Measurements from ENCODE around the gene RNF168.
"Not testable (repeated sequence)": the region's sequence is repeated elsewhere in the genome, so short reads cannot be mapped to it uniquely, and the experiment has no call there.

Gene RNF168

DNA sequence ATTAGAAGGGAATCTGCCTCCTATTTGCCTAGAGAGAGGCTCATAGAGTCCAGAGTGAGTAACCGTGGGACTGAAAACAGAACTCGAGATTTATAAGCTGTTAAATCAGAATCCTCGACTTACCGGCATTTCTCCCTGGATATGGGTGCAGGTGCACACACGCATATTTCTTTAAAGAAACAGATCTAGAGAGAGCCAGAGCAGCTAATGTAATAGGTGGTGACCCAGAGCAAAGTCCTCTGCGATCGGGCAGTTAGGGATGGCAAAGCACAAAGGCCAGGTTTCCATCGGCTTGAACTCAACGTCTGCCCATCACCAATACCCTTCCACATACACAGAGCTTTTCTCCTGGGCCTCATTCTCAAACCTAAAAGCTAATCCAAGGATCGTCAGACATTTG lies 13.8 kb downstream of the RNF168 start:
- DNase-seq (ENCODE audit: extremely low read depth, low read depth) = no peak

DNA sequence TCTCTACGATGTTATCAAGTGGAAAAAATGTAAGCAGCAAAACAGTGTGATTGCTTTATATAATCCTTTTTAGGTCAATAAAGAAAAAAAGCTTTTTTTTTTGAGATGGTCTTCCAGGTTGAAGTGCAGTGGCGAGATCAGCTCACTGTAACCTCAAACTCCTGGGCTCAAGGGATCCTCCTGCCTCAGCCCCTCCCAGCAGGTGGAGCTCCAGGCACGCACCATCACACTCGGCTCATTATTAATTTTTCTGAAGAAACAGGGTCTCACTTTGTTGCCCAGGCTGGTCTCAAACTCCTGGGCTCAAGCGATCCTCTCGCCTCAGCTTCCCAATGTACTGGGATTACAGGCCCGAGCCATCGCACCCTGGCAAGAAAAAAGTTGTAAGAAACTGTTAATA lies 17.3 kb downstream of the RNF168 start:
- TF ChIP-seq, protein P1, sequence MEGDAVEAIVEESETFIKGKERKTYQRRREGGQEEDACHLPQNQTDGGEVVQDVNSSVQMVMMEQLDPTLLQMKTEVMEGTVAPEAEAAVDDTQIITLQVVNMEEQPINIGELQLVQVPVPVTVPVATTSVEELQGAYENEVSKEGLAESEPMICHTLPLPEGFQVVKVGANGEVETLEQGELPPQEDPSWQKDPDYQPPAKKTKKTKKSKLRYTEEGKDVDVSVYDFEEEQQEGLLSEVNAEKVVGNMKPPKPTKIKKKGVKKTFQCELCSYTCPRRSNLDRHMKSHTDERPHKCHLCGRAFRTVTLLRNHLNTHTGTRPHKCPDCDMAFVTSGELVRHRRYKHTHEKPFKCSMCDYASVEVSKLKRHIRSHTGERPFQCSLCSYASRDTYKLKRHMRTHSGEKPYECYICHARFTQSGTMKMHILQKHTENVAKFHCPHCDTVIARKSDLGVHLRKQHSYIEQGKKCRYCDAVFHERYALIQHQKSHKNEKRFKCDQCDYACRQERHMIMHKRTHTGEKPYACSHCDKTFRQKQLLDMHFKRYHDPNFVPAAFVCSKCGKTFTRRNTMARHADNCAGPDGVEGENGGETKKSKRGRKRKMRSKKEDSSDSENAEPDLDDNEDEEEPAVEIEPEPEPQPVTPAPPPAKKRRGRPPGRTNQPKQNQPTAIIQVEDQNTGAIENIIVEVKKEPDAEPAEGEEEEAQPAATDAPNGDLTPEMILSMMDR (IDR thresholded peaks at IDR 0.05; ENCODE audit: low read depth, low read length) = peak; percentile 19
- DNase-seq (ENCODE audit: extremely low read depth, low read depth) = no peak

More for the DNA sequence above, 13.8 kb downstream of the RNF168 start:
- TF ChIP-seq, protein P1 (IDR thresholded peaks at IDR 0.05; ENCODE audit: low read depth, low read length) = no peak

DNA sequence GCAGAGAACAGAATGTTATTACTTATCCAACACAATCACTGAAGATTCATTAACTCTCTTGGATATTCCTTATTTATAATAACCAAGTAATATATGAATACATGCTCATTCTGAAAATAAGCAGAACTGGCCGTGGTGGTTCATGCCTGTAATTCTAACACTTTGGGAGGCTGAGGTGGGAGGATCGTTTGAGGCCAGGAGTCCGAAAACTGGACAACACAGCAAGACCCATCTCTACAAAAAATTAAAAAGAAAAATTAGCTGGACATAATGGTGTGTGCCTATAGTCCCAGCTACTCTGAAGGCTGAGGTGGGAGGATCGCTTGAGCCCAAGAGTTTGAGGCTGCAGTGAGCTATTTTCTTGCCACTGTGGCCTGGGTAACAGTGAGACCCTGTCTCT lies 25.9 kb downstream of the RNF168 start:
- DNase-seq (ENCODE audit: extremely low read depth, low read depth) = no peak
- TF ChIP-seq, protein P1 (IDR thresholded peaks at IDR 0.05; ENCODE audit: low read depth, low read length) = no peak

DNA sequence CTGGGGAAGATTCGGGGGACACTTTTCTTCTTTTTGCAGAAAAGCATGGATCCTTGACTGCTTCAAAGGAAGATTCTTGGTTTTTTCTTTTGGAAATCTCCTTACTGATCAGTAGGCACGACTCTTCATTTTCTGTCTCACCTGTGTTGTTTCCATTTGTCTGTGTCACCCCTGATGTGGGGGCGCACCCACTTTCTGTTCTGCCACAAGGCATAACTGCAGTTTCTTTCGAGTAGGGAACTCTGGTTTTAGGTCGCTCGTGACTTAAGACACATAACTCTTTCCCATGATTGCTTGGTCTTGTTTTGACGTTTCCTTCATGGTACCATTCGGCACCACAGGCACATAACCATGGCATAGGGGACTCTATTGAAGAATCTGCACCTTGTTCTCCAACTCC lies 31.3 kb downstream of the RNF168 start:
- TF ChIP-seq, protein P1 (IDR thresholded peaks at IDR 0.05; ENCODE audit: low read depth, low read length) = no peak

DNA sequence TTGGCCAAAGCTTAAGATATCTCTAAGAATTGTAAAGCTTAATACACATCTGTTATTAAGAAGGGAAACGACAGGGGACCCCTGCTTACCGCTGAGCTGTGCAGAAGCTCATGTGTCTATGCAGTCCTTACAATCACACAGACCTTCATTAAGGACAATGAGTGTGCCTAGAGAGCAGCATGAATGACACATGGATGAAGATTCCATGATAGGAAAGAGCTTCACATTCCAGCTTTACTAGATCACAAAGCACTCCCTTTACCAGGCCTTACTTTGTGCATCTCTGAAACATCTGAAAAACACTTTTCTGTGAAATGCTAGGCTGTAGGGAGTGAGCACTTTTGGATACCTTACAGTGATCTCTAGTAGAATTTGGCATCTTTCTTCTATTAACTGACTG lies 32.0 kb downstream of the RNF168 start:
- TF ChIP-seq, protein P1 (IDR thresholded peaks at IDR 0.05; ENCODE audit: low read depth, low read length) = no peak
- DNase-seq (ENCODE audit: extremely low read depth, low read depth) = no peak

More for the DNA sequence above, 31.3 kb downstream of the RNF168 start:
- no peak for DNase-seq (ENCODE audit: extremely low read depth, low read depth)

DNA sequence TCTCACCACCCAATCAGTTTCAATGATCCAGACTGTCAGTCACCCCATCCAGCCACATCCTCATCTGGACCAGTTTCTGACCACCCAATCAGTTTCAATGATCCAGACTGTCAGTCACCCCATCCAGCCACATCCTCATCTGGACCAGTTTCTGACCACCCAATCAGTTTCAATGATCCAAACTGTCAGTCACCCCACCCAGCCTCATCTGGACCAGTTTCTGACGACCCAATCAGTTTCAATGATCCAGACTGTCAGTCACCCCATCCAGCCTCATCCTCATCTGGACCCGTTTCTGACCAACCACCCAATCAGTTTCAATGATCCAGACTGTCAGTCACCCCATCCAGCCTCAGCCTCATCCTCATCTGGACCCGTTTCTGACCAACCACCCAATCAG lies 33.4 kb downstream of the RNF168 start:
- DNase-seq (ENCODE audit: extremely low read depth, low read depth) = not testable (repeated sequence)

DNA sequence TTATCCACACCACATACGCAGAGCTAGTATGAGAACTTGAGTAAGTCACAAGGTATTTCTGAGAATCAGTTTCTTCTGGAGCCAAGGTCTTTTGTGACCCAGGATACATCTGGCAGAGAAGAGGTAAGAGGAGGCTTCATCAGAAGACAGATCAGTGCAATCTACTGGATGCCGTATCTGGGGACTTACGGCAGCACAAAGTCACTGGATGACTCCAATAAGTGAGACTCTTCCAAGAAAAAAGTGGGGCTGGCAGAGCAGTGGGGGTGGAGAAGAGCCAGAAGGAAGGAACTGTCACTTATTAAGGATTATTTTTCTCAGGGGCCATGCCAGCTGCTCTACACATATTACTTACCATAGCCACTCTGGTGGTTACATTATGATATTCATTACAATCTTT lies 39.8 kb downstream of the RNF168 start:
- no peak for DNase-seq (ENCODE audit: extremely low read depth, low read depth)
- TF ChIP-seq, protein P1 (IDR thresholded peaks at IDR 0.05; ENCODE audit: low read depth, low read length) = no peak

DNA sequence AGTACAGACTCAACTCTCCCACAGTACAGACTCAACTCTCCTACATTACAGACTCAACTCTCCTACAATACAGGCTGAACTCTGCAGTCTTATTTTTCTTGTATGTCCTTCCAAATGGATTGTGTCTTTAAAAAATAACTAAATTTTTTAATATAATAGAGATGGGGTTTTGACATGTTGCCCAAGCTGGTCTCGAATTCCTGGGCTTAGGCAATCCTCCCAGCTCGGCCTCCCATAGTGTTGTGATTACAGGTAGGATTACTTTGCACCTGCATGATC lies 40.2 kb downstream of the RNF168 start:
- TF ChIP-seq, protein P1 (IDR thresholded peaks at IDR 0.05; ENCODE audit: low read depth, low read length) = no peak
- DNase-seq (ENCODE audit: extremely low read depth, low read depth) = no peak

DNA sequence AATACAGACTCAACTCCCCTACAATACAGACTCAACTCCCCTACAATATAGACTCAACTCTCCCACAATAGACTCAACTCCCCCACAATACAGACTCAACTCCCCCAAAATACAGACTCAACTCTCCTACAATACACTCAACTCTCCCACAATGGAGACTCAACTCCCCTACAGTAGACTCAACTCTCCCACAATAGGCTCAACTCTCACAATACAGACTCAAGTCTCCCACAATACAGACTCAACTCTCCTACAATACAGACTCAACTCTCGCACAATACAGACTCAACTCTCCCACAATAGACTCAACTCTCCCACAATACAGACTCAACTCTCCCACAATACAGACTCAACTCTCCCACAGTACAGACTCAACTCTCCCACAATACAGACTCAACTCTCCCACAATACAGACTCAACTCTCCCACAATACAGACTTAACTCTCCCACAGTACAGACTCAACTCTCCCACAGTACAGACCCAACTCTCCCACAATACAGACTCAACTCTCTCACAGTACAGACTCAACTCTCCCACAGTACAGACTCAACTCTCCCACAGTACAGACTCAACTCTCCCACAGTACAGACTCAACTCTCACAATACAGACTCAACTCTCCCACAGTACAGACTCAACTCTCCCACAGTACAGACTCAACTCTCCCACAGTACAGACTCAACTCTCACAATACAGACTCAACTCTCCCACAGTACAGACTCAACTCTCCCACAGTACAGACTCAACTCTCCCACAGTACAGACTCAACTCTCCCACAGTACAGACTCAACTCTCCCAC lies 40.7 kb downstream of the RNF168 start:
- DNase-seq (ENCODE audit: extremely low read depth, low read depth) = not testable (repeated sequence)

All from AG09319 (cell line).